HepG2 (cell line): ENCODE results near the gene ZNF341. TPM values are rescaled to one million over a fixed set of nuclear protein-coding genes. Genes with fewer than 3 reads are reported as not detected.

Experiments used
- ATRX ChIP-seq: sonication (generic); formaldehyde crosslinking; IDR thresholded peaks from 2 replicates; pipeline ENCODE4 v1.4.0; 2020; ENCODE audit warnings: missing genetic modification reagents, borderline replicate concordance
- CBX5 ChIP-seq: sonication (generic); formaldehyde crosslinking; IDR thresholded peaks from 2 replicates; pipeline ENCODE4 v1.4.0; 2020; ENCODE audit warnings: missing genetic modification reagents, borderline replicate concordance
- DNMT1 ChIP-seq: sonication (generic); formaldehyde crosslinking; IDR thresholded peaks from 2 replicates; pipeline ENCODE4 v1.5.1; 2020; ENCODE audit warnings: mild to moderate bottlenecking, missing genetic modification reagents
- GTF3A ChIP-seq: sonication (generic); formaldehyde crosslinking; conservative IDR thresholded peaks from 2 replicates; pipeline ENCODE4 v1.4.0; 2020; ENCODE audit warnings: mild to moderate bottlenecking, missing genetic modification reagents
- HNF4A ChIP-seq: sonication (generic); formaldehyde crosslinking; IDR thresholded peaks from 2 replicates; pipeline ENCODE4 v1.4.0; 2020; ENCODE audit warnings: missing genetic modification reagents
- JDP2 ChIP-seq: sonication (generic); formaldehyde crosslinking; IDR thresholded peaks from 2 replicates; pipeline ENCODE4 v1.8.1; 2022; ENCODE audit warnings: missing genetic modification reagents, borderline replicate concordance
- MEF2D ChIP-seq: sonication (generic); formaldehyde crosslinking; IDR thresholded peaks from 2 replicates; pipeline ENCODE4 v1.5.1; 2020; ENCODE audit warnings: mild to moderate bottlenecking, missing genetic modification reagents
- PPARG ChIP-seq: conservative IDR thresholded peaks from 2 replicates; pipeline ENCODE4 v1.6.1; 2016; ENCODE audit warnings: missing biosample characterization, missing genetic modification reagents
- SKIL ChIP-seq: sonication (generic); formaldehyde crosslinking; IDR thresholded peaks from 2 replicates; pipeline ENCODE4 v1.8.0; 2022; ENCODE audit warnings: missing genetic modification reagents, mild to moderate bottlenecking, moderate library complexity, borderline replicate concordance
- TBX3 ChIP-seq: fragments of 450-650 bp; IDR thresholded peaks from 2 replicates; pipeline ENCODE4 v1.6.1; 2017; ENCODE audit warnings: antibody characterized with exemption, mild to moderate bottlenecking, inconsistent platforms, borderline replicate concordance
- TFAP4 ChIP-seq: sonication (generic); IDR thresholded peaks from 2 replicates; pipeline ENCODE4 v1.6.1; 2016; ENCODE audit warnings: low read depth, borderline replicate concordance
- ZFP1 ChIP-seq: IDR thresholded peaks from 2 replicates; pipeline ENCODE4 v1.6.1; 2016
- ZKSCAN5 ChIP-seq: sonication (generic); formaldehyde crosslinking; IDR thresholded peaks from 2 replicates; pipeline ENCODE4 v1.5.1; 2020; ENCODE audit warnings: mild to moderate bottlenecking, missing genetic modification reagents
- ZMAT5 ChIP-seq: sonication (generic); formaldehyde crosslinking; IDR thresholded peaks from 2 replicates; pipeline ENCODE4 v1.5.0; 2020; ENCODE audit warnings: mild to moderate bottlenecking, low read depth, missing genetic modification reagents, borderline replicate concordance
- ZNF382 ChIP-seq: sonication (generic); formaldehyde crosslinking; IDR thresholded peaks from 2 replicates; pipeline ENCODE4 v1.5.0; 2020; ENCODE audit warnings: missing genetic modification reagents, mild to moderate bottlenecking, borderline replicate concordance
- ZNF792 ChIP-seq: IDR thresholded peaks from 2 replicates; pipeline ENCODE4 v1.6.1; 2016
- polyA plus RNA-seq, 8 experiments: library from polyadenylated mRNA; depleted of rRNA in 3 of 8; stranded (reverse) in 7 of 8; unstranded in 1 of 8; fragments of >200 nt; fragmentation: Illumina TruSeq in 4 of 8; extraction: Trizol in 4 of 8; gene quantifications; 2 replicates each; pipeline versions ENCODE4 v1.2.1 to v1.2.3, GENCODE V29; 2011 to 2016; ENCODE audit warnings: low read depth in 4 of 8, missing spikeins in 1 of 8, mixed read lengths in 1 of 8; ENCODE audit not compliant: insufficient read depth in 1 of 8
- total RNA-seq, 5 experiments: library from RNA; depleted of rRNA; stranded (reverse); fragments of >200 nt; fragmentation: Illumina TruSeq; extraction: Trizol; gene quantifications; 2 replicates each; pipeline ENCODE4 v1.2.3, GENCODE V29; 2016; ENCODE audit warnings: low read depth in 1 of 5
- TF ChIP-seq, protein P1 (sequence below): IDR thresholded peaks from 2 replicates; pipeline ENCODE4 v1.6.1; 2016
- TF ChIP-seq, protein P2 (sequence below): sonication (generic); formaldehyde crosslinking; IDR thresholded peaks from 2 replicates; pipeline ENCODE4 v1.4.0; 2020; ENCODE audit warnings: mild to moderate bottlenecking, missing genetic modification reagents

ZNF341 gene
- total and polyA plus RNA-seq, 2 of the 13 experiments (the other 11 are each of a cell fraction or from before 2014, with no cell fraction given): 1.1 to 2.2 TPM

GRCh38 chr20:33733654-33734576 lies 2.1 kb downstream of the ZNF341 start (continued):
- TF ChIP-seq, protein P1, sequence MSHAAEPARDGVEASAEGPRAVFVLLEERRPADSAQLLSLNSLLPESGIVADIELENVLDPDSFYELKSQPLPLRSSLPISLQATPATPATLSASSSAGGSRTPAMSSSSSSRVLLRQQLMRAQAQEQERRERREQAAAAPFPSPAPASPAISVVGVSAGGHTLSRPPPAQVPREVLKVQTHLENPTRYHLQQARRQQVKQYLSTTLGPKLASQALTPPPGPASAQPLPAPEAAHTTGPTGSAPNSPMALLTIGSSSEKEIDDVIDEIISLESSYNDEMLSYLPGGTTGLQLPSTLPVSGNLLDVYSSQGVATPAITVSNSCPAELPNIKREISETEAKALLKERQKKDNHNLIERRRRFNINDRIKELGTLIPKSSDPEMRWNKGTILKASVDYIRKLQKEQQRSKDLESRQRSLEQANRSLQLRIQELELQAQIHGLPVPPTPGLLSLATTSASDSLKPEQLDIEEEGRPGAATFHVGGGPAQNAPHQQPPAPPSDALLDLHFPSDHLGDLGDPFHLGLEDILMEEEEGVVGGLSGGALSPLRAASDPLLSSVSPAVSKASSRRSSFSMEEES (CRISPR knock-in tag): 0 out of 2 replicates have a peak, but pooled peaks have one; percentile 24
- TF ChIP-seq ZKSCAN5: no peak
- TF ChIP-seq JDP2 (CRISPR knock-in tag): no peak; the same call in 1 of the 2 replicates
- TF ChIP-seq CBX5 (CRISPR knock-in tag): no peak
- 0 out of 2 replicates have a peak, but pooled peaks have one; percentile 5 for TF ChIP-seq DNMT1 (CRISPR knock-in tag)
- peak; percentile 73; the same call in 1 of the 2 replicates for TF ChIP-seq ZFP1
- peak; percentile 37; the same call in 1 of the 2 replicates for TF ChIP-seq TFAP4
- TF ChIP-seq, protein P2, sequence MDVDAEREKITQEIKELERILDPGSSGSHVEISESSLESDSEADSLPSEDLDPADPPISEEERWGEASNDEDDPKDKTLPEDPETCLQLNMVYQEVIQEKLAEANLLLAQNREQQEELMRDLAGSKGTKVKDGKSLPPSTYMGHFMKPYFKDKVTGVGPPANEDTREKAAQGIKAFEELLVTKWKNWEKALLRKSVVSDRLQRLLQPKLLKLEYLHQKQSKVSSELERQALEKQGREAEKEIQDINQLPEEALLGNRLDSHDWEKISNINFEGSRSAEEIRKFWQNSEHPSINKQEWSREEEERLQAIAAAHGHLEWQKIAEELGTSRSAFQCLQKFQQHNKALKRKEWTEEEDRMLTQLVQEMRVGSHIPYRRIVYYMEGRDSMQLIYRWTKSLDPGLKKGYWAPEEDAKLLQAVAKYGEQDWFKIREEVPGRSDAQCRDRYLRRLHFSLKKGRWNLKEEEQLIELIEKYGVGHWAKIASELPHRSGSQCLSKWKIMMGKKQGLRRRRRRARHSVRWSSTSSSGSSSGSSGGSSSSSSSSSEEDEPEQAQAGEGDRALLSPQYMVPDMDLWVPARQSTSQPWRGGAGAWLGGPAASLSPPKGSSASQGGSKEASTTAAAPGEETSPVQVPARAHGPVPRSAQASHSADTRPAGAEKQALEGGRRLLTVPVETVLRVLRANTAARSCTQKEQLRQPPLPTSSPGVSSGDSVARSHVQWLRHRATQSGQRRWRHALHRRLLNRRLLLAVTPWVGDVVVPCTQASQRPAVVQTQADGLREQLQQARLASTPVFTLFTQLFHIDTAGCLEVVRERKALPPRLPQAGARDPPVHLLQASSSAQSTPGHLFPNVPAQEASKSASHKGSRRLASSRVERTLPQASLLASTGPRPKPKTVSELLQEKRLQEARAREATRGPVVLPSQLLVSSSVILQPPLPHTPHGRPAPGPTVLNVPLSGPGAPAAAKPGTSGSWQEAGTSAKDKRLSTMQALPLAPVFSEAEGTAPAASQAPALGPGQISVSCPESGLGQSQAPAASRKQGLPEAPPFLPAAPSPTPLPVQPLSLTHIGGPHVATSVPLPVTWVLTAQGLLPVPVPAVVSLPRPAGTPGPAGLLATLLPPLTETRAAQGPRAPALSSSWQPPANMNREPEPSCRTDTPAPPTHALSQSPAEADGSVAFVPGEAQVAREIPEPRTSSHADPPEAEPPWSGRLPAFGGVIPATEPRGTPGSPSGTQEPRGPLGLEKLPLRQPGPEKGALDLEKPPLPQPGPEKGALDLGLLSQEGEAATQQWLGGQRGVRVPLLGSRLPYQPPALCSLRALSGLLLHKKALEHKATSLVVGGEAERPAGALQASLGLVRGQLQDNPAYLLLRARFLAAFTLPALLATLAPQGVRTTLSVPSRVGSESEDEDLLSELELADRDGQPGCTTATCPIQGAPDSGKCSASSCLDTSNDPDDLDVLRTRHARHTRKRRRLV (CRISPR knock-in tag): 0 out of 2 replicates have a peak, but pooled peaks have one; percentile 48
- peak; percentile 65; the same call in 1 of the 2 replicates for TF ChIP-seq ZNF792 (CRISPR knock-in tag)
- TF ChIP-seq SKIL: 0 out of 2 replicates have a peak, but pooled peaks have one; percentile 14
- TF ChIP-seq ZNF382 (CRISPR knock-in tag): no peak
- TF ChIP-seq PPARG: peak; percentile 55
- TF ChIP-seq GTF3A (CRISPR knock-in tag): no peak
- no peak for TF ChIP-seq ZMAT5 (CRISPR knock-in tag)
- TF ChIP-seq TBX3: peak; percentile 48; the same call in 1 of the 2 replicates
- TF ChIP-seq MEF2D (CRISPR knock-in tag): peak; percentile 25; the same call in 1 of the 2 replicates
- TF ChIP-seq ATRX (CRISPR knock-in tag): no peak
- 0 out of 2 replicates have a peak, but pooled peaks have one; percentile 12 for TF ChIP-seq HNF4A (CRISPR knock-in tag)
